Psoas muscle (tissue), 8 donors: ENCODE data around the gene RNH1. TPM values are rescaled to one million over a fixed set of nuclear protein-coding genes. Genes with fewer than 3 reads are reported as not detected.

Experiments used
- ATAC-seq, 4 donors: fragments of 200-7000 bp; cut with Tn5 transposase; one replicate each; pipeline ENCODE4 v1.9.1; 2020; ENCODE audit warnings: moderate library complexity in 3 of 4, mild to moderate bottlenecking in 2 of 4
- DNase-seq, 2 donors: peaks; one replicate each; pipeline ENCODE4 v3.0.0-alpha.2; 2020
- H3K27ac ChIP-seq: fragments of 200-600 bp; one replicate; pipeline ENCODE4 v1.8.0; 2022
- H3K27me3 ChIP-seq, 3 donors: fragments of 200-600 bp in 1 of 3; one replicate each; pipeline versions ENCODE4 v1.6.1 to v1.8.0; 2013 to 2022; ENCODE audit warnings: low read length in 2 of 3, mild to moderate bottlenecking in 2 of 3, moderate library complexity in 1 of 3; ENCODE audit not compliant: insufficient read depth in 3 of 3
- H3K36me3 ChIP-seq, 2 donors: fragments of 200-600 bp in 1 of 2; one replicate each; pipeline versions ENCODE4 v1.6.1 to v1.8.0; 2013 to 2022; ENCODE audit warnings: low read depth in 1 of 2, mild to moderate bottlenecking in 1 of 2, moderate library complexity in 1 of 2; ENCODE audit not compliant: insufficient read depth in 1 of 2
- H3K4me1 ChIP-seq: fragments of 200-600 bp; one replicate; pipeline ENCODE4 v1.8.0; 2022
- H3K4me3 ChIP-seq: fragments of 200-600 bp; one replicate; pipeline ENCODE4 v1.8.0; 2022; ENCODE audit warnings: mild to moderate bottlenecking
- H3K9me3 ChIP-seq: fragments of 200-600 bp; one replicate; pipeline ENCODE4 v1.8.0; 2022
- WGBS, 3 donors: extraction: QIAGEN DNeasy Blood & Tissue Kit; methylation state at CpG; one replicate each; pipeline versions ENCODE4 v1.1.6 to v1.1.7; 2013; 5-methylcytosine and 5-hydroxymethylcytosine counted together
- intact Hi-C, 2 donors: fragments of 100-400 bp; cut with DNase I; formaldehyde crosslinking; loops; one replicate each; pipeline versions ENCODE4 v1.11.0 to v1.14.2; 2022
- polyA plus RNA-seq, 3 donors: library from polyadenylated mRNA; stranded (reverse); fragments of 200-250 nt; gene quantifications; one replicate each; pipeline ENCODE4 v1.2.3, GENCODE V29; 2013
- total RNA-seq, 4 donors: library from RNA; stranded (reverse); fragmentation: NEBNext Ultra II Directional in 2 of 4; extraction: Animal tissue kit (Norgen Biotek cat#: 25700) in 2 of 4; gene quantifications; one replicate each; pipeline versions ENCODE4 v1.2.1 to v1.2.4, GENCODE V29; 2021 to 2023
- TF ChIP-seq, protein P1 (sequence below): fragments of 200-600 bp; IDR thresholded peaks from one replicate; pipeline ENCODE4 v1.8.0; 2022; ENCODE audit warnings: antibody characterized with exemption
- donor health status: healthy with polysubstance abuse.
- donor health status: DM: no; HTN: no; CAD: no; lungs with moderate emphysema.
- donor health status: Bipolar disorder and iron deficiency.
- donor health status: healthy.
- donor health status: DM: yes; HTN: yes; CAD: no.
- donor health status: DM: no; HTN: no; CAD: no.
- donor health status: DM: no; HTN: no; CAD: no.
- donor health status: DM: yes; HTN: yes; CAD: no.

RNH1 gene
- total and polyA plus RNA-seq, 7 donors: 103 to 181 (median 106) TPM

DNA sequence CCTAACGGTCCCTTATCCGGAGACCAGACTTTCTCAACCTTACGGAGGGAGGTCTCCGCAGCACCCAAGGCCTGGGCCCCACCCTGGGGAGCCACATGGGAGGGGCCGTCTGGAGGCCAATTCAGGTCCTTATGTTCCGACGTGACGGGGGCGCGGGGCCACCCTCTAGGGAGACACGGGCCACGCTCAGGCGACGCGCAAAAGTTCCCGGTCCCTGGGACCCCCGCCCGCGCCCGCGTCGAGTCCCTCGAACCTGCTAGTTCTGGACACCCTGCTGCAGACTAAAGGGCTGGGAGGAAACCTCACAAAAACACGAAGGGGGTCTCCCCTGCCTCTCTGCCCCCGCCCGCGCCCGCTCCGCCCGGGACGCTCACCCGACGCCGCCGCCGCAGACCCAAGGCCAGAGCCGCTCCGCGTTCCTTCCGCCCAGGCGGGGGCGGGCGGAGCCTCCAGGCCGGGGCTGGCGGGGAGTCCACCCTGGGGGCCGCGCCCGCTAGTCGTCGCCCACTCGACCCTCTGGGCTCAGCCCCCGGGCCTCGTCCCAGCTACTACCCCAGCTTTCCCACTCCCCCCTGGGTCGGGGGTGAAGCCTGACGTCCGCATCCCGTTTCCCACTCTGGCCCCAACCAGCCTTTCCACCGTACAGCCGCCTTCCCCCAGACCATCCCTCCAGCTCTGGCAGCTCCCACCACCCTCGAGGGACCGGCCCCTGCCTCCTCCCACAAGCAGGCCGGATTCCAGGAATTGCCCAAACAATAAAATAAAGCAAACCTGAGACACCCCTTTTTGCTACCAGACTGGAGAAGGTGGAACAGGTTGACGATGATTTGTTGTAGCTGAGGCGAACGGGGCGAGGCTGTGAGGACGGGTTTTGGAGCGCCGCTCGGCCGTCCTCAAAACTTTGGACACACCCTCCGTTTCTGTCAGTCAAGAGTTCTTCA is 2.7 kb downstream of the RNH1 start:
- Histone ChIP-seq H3K4me3 (peak overlapping the region; percentile 92), H3K4me1 (peaks cover 30% of the 10 kb centered on the region), H3K9me3 (no peaks in the 10 kb centered on the region), H3K27ac (peak overlapping the region; percentile 60), H3K36me3 (peaks cover 6 to 40% of the 10 kb centered on the region in 2 donors), H3K27me3 (no peaks in the 10 kb centered on the region)
- intact Hi-C loops: loop anchor here (5.0 to 10.0 kb wide), 4 partner anchors 37 to 300 kb away; partner anchors contain the start of genes BET1L (in 1 of the 2), PSMD13 (in 1 of the 2), PTDSS2 (in 1 of the 2) and RIC8A (in 1 of the 2)
- WGBS, 3 donors: 15 to 21% (median 20%) methylated on average over 45 to 72 of the region's 72 CpGs
- TF ChIP-seq, protein P1, sequence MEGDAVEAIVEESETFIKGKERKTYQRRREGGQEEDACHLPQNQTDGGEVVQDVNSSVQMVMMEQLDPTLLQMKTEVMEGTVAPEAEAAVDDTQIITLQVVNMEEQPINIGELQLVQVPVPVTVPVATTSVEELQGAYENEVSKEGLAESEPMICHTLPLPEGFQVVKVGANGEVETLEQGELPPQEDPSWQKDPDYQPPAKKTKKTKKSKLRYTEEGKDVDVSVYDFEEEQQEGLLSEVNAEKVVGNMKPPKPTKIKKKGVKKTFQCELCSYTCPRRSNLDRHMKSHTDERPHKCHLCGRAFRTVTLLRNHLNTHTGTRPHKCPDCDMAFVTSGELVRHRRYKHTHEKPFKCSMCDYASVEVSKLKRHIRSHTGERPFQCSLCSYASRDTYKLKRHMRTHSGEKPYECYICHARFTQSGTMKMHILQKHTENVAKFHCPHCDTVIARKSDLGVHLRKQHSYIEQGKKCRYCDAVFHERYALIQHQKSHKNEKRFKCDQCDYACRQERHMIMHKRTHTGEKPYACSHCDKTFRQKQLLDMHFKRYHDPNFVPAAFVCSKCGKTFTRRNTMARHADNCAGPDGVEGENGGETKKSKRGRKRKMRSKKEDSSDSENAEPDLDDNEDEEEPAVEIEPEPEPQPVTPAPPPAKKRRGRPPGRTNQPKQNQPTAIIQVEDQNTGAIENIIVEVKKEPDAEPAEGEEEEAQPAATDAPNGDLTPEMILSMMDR: no peak
- DNase-seq (peak in 1 of 2 donors; percentile 52), ATAC-seq (no peak)

DNA sequence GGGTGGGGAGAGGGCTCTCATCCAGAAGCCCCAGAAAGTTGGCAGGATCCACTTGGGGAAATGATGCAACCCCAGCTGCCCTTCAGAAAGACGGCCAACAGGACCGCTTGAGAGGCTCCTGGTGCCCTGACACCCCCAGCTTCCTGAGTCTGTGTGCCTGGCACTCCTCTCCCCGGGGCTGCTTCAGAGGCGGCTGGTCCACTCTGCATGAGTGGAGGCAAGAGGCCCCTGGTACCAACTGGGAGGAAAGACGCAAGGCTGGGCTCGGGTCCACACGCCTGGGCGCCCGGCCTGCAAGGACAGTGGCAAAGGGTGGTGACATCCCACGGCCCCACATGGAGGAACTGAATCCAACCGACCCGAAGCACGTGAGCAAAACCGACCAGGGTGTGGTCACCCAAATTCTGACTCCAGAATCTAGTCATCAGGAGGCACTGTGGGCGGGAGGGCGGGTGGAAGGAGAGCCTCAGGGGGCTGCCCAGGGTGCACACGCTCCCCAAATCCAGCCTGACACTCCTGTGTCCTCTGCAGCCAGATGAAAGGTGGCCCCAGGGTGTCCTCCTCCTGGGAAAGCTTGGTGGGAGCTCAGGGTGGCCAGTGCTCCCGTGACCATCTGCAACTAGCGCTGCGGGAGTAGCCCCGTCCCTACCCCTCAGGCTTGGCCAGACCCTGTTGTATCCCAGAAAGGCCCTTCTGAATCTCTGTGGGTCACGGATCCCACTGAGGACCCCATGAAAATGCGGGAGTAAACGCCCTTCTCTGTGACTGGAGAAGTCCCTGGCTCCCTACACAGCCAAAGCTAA is 3.7 kb downstream of the RNH1 start:
- H3K4me1 ChIP-seq: peaks cover 30% of the 10 kb centered on the region
- 36 to 50% (median 38%) methylated on average over 23 to 24 of the region's 24 CpGs for WGBS, 3 donors
- intact Hi-C loops: loop anchor here (5.0 to 10.0 kb wide), 4 partner anchors 36 to 299 kb away; partner anchors contain the start of genes BET1L (in 1 of the 2), PSMD13 (in 1 of the 2), PTDSS2 (in 1 of the 2) and RIC8A (in 1 of the 2)

DNA sequence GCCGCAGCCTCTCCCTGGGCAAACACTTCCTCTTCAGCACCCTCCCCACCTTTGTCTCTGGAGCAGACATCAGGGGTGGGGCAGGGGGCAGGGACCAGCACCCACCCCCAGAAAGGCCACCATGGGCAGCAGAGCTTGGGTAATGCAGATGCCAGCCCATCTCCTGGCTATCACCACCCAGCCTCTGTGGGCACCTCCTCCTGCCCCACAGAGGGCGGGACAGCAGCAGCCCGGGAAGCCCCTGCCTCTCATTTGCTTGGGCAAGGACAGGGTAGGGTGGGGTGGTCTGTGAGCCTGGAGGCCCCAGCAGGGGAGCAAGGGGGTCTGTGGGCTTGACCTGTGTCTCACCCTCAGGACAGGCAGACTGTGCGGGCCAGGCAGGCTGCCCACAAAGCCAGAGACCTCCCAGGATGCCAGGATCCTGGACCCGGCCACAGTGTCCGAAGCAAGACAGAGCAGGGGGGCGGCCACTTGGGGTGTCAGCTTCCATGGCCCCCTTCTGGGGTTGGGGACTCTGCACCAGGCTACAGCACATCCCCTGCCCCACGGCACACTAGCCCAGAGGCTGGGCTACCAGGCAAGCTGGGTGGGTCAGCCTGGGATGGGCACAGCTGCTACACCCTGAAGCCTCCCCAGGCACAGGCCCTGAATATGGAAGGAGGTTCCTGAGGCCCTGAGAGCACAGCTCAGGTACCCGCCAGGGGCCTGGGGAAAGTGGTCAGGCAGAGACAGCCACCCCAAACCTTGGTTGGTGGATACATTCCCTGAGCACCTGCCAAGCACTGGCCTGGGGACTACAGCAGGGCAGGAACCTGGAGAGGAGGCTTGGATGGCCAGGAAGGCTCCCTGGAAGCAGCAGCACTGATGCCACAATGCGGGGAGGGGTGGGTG is 4.5 kb downstream of the RNH1 start:
- peak overlapping the region; percentile 60 for H3K27ac ChIP-seq
- peaks cover 6 to 48% of the 10 kb centered on the region in 2 donors for H3K36me3 ChIP-seq
- peak overlapping the region; percentile 92 for H3K4me3 ChIP-seq
- intact Hi-C loops: loop anchor here (5.0 to 10.0 kb wide), 4 partner anchors 35 to 298 kb away; partner anchors contain the start of genes BET1L (in 1 of the 2), PSMD13 (in 1 of the 2), PTDSS2 (in 1 of the 2) and RIC8A (in 1 of the 2)
- H3K9me3 ChIP-seq: no peaks in the 10 kb centered on the region
- DNase-seq: peak; percentile 21 to 56
- ATAC-seq: no peak
- 69 to 75% (median 74%) methylated on average over 9 to 10 of the region's 10 CpGs for WGBS, 3 donors
- peaks cover 30% of the 10 kb centered on the region for H3K4me1 ChIP-seq
- TF ChIP-seq, protein P1: no peak
- H3K27me3 ChIP-seq: no peaks in the 10 kb centered on the region

More for the DNA sequence above, 3.7 kb downstream of the RNH1 start:
- peak overlapping the region; percentile 60 for H3K27ac ChIP-seq
- ATAC-seq (no peak), DNase-seq (peak; percentile 76 to 77)
- H3K36me3 ChIP-seq: peaks cover 6 to 40% of the 10 kb centered on the region in 2 donors
- peak overlapping the region; percentile 92 for H3K4me3 ChIP-seq
- no peaks in the 10 kb centered on the region for H3K27me3 ChIP-seq
- no peaks in the 10 kb centered on the region for H3K9me3 ChIP-seq
- TF ChIP-seq, protein P1: no peak
